HFF-Myc (cell line): ENCODE data around the gene ZNF141.
"Not testable (repeated sequence)": the region's sequence is repeated elsewhere in the genome, so short reads cannot be mapped to it uniquely, and the experiment has no call there.

Experiments used
- DNase-seq: peaks from one replicate; pipeline ENCODE4 v3.0.0-alpha.2; 2011; ENCODE audit warnings: low read depth; ENCODE audit errors: extremely low read depth
- H3K4me3 ChIP-seq: replicated peaks from 2 replicates; pipeline ENCODE4 v1.5.1; 2011; ENCODE audit warnings: low read depth, mild to moderate bottlenecking, control low read depth, low read length
- TF ChIP-seq, protein P1 (sequence below): IDR thresholded peaks from 2 replicates; pipeline ENCODE4 v1.5.1; 2012; ENCODE audit warnings: mild to moderate bottlenecking, low read depth, low read length, control low read depth; ENCODE audit errors: missing control alignments

ZNF141 gene

DNA sequence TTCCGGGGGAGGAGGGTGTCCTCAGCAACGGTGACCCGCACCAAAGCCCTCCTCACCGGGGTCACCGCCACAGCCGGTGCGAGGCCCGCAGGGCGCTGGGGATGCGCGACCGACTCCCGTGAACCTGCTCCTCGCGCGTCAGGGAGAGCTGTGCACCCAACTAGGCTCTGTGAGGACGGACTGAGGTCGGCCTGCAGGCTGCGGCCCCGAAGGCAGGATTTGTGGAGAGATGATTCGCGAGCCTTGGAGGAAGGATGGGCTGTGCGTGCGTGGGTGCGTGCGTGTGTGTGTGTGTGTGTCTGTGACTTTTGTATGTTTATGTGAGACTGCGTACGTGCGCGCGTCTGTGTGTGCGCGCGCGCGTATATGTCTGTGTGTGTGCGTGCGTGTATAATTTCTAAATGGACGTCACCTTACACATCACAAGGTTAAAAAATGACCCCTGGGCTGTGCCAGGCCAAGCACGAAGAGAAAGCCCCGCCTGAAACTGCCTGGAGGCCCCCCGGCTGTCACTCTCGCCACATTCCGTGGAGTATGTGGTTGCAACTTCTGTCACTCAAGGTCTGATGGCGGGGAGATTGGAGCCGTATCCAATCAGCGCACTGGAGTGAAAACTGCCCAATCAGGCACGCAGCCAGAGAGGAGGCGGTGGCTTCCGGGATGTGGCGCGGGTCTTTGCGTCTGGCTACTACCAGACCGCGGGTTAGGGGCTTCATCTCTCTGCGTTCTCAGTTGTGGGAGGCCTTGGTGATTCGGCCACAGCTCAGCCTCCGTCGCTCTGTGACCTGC, at the start of gene ZNF141:
TSS of gene ZNF141 (plus strand) at position 672 of the 789 bp plus-strand sequence. CDS start 170 bp downstream, outside the sequence.
- DNase-seq = peak; percentile 85

DNA sequence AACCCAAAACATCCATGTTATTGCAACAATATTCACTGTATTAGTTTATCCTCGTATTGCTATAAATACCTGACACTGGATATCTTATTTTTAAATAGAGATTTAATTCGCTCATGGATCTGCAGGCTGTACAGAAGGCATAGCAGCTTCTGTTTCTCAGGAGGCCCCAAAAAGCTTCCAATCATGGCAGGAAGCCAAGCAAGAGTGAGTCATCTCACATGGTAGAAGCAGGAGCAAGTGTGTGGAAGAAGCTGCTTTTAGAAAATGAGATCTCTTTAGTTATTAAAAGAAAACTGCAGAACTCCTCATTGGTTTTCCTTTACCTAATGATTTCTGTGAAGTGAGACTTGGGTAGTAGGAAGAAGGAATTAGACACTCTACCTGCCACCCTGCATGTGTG, 48.7 kb upstream of the ZNF141 start:
- TF ChIP-seq, protein P1, sequence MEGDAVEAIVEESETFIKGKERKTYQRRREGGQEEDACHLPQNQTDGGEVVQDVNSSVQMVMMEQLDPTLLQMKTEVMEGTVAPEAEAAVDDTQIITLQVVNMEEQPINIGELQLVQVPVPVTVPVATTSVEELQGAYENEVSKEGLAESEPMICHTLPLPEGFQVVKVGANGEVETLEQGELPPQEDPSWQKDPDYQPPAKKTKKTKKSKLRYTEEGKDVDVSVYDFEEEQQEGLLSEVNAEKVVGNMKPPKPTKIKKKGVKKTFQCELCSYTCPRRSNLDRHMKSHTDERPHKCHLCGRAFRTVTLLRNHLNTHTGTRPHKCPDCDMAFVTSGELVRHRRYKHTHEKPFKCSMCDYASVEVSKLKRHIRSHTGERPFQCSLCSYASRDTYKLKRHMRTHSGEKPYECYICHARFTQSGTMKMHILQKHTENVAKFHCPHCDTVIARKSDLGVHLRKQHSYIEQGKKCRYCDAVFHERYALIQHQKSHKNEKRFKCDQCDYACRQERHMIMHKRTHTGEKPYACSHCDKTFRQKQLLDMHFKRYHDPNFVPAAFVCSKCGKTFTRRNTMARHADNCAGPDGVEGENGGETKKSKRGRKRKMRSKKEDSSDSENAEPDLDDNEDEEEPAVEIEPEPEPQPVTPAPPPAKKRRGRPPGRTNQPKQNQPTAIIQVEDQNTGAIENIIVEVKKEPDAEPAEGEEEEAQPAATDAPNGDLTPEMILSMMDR = no peak

More for the DNA sequence above, at the start of gene ZNF141:
- TF ChIP-seq, protein P1 = no peak
- peak within 1 kb of the TSS; percentile 88 for H3K4me3 ChIP-seq

DNA sequence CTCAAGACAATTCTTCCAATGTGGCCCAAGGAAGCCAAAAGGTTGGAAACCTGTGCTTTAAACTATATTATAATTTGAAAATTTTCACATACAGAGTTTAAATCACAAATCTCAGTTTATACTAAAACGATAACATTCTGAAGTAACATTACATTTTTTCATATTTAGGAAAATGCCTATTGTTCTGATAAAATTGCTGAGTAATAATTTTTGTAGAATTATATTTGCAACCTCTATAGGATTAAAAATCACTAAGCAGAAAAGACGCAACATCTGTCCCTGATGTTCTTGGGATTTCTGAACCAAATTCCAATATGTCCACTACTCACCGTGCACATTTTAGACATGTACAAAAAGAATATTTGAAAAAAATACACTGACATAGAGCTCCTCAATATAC, 42.9 kb upstream of the ZNF141 start:
- H3K4me3 ChIP-seq = no peak overlapping the region
- no peak for DNase-seq
- TF ChIP-seq, protein P1 = no peak

More for the DNA sequence above, 48.7 kb upstream of the ZNF141 start:
- H3K4me3 ChIP-seq = no peak overlapping the region
- no peak for DNase-seq

DNA sequence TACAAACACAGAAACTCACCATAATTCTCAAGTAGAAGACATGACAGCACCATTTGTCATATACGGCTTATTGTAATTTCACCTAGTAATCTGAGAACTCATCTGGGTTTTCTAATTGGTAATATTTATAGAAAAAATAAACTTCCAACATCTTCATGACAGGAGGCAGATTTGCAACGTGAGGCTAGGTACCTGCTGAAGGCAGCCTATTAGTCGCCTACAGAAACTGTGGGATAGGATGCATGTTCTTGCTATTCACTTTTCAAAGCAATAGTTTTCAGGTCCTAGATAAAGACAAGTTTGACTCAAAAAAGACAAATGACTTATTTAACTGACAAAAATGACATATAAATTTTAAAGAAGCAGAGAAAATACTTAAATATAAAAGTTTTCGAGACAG, 35.2 kb upstream of the ZNF141 start:
- no peak for DNase-seq
- TF ChIP-seq, protein P1 = no peak
- H3K4me3 ChIP-seq = no peak overlapping the region

DNA sequence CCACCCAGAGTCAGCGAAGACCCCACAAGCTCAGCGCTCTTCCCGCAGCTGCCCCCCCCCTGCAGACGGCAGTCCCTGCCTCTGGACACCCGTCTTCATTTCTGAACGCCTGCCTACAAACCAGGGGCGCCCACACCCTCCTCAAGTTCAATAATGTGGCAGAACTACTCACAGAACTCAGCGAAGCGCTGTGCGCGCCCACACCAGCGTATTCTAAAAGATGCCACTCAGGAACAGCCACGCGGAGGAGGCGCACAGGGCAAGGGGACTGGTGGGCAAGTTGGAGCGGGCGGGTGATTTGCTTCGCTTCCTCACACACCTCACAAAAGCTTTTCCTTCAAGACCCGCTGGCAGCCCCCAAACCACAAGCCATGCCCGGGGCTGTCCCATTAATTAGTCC, 33.1 kb upstream of the ZNF141 start:
- H3K4me3 ChIP-seq = peak overlapping the region; percentile 8
- not testable (repeated sequence) for DNase-seq

DNA sequence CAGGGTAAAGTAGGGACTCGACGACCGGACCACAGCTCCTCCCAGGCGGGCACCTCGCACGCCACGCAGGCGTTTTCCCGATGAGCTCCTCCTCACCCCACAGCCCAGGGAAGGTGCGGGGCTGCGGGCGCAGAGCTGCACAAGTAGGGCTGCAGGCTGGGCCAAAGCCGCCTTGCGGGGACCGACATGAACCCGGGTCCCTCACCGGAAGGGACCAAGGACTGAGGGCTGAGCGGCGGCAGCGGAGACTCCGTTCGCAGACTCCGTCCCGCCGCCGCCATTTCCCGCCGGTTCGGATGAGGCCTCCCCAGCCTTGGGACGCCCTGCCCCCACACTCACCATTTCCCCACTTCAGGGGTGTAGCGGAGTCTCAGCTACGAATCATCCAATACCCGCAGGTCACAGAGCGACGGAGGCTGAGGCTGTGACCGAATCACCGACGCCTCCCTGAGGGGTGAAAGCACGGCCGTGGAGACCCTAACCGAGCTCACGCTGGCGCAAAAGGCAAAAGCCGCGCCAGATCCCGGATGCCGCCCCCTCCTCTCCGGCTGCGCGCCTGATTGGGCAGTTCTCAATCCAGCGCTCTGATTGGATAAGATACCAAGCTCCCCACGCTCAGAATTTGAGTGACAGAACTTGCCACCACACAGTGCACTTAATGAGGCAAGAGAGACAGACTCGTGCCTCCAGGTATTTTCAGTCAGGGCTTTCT, 32.5 kb upstream of the ZNF141 start, which contains the start of gene ZNF732:
TSS of gene ZNF732 (minus strand) at position 506 of the 712 bp plus-strand sequence. CDS start at position 342, 164 bp downstream.
- H3K4me3 ChIP-seq = peak within 1 kb of the TSS; percentile 8

More for the DNA sequence above, 32.5 kb upstream of the ZNF141 start, which contains the start of gene ZNF732:
- no peak for DNase-seq
- TF ChIP-seq, protein P1 = no peak
